Measurements from ENCODE around the gene MBNL2.

The MBNL2 gene

DNA sequence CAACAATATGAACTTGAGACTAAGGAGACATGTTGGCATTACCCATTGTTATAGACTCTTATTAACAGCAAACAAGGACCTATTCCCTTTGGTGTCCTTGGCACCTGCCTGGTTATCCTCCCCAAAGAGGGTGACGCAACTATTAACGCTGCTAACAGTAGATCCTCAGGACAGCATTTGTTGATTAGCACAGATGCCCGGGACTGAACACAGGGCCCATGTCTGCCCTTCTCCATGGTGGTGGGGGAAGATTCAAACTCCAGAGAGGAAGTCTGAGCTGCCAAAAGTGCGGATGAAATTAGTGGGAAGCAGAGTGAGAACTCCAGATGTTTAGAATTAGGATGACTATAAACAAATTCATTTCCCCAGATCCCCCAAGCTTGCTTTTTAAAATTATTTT is 110.6 kb downstream of the MBNL2 start:
- TF ChIP-seq, protein P1, sequence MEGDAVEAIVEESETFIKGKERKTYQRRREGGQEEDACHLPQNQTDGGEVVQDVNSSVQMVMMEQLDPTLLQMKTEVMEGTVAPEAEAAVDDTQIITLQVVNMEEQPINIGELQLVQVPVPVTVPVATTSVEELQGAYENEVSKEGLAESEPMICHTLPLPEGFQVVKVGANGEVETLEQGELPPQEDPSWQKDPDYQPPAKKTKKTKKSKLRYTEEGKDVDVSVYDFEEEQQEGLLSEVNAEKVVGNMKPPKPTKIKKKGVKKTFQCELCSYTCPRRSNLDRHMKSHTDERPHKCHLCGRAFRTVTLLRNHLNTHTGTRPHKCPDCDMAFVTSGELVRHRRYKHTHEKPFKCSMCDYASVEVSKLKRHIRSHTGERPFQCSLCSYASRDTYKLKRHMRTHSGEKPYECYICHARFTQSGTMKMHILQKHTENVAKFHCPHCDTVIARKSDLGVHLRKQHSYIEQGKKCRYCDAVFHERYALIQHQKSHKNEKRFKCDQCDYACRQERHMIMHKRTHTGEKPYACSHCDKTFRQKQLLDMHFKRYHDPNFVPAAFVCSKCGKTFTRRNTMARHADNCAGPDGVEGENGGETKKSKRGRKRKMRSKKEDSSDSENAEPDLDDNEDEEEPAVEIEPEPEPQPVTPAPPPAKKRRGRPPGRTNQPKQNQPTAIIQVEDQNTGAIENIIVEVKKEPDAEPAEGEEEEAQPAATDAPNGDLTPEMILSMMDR (IDR thresholded peaks at IDR 0.05; ENCODE audit: low read depth, low read length, missing control alignments), result no peak
- no peak overlapping the region for H3K27ac ChIP-seq
- H3K36me3 ChIP-seq (replicated peaks), result peaks cover 6% of the 10 kb centered on the region
- DNase-seq, result no peak
- no peak overlapping the region for H3K4me3 ChIP-seq (ENCODE audit: low read depth, low read length)
- in situ Hi-C loops (cut with HindIII; ENCODE audit: low pct_ligation_motif_present, low sequenced_read_pairs), result no loop called here
- H3K27me3 ChIP-seq (replicated peaks), result no peaks in the 10 kb centered on the region

DNA sequence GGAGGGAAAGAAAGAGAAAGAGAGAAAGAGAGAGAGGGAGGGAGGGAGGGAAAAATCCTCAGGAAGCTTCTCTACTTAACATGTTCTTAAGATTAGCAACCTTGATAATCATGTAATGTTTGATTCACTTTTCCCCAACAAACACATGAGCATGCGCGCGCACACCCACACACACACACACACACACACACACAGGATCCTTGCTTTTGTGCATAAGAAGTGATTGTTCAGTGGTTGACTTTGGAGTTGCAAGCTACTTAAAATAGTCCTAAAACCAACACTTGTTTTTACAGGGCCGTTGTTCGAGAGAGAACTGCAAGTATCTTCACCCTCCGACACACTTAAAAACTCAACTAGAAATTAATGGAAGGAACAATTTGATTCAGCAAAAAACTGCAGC is 111.8 kb downstream of the MBNL2 start:
- in situ Hi-C loops (cut with HindIII; ENCODE audit: low pct_ligation_motif_present, low sequenced_read_pairs), result no loop called here
- TF ChIP-seq, protein P1 (IDR thresholded peaks at IDR 0.05; ENCODE audit: low read depth, low read length, missing control alignments), result peak; percentile 18
- H3K36me3 ChIP-seq (replicated peaks), result peaks cover 10% of the 10 kb centered on the region
- no peak overlapping the region for H3K27ac ChIP-seq
- H3K27me3 ChIP-seq (replicated peaks), result no peaks in the 10 kb centered on the region
- DNase-seq, result no peak
- H3K4me3 ChIP-seq (ENCODE audit: low read depth, low read length), result no peak overlapping the region

DNA sequence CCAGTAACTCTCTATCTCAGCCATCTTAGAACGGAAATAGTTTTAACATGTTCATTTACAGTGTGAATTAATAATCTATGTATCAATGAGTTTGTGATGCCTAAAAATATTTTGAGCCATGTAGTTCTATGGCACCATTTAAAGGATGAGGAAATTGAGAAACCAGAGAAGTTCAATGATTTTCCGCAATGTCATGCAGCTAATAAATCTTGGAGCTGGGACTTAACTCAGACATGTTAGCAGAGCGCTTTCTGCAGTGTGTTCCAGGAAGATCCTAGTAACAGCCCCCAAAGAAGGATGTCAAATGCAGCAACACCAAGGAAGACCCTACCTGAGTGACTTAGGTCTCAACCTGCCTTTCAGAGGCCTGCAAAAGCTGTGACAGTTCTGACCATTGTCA is 112.6 kb downstream of the MBNL2 start:
- no peaks in the 10 kb centered on the region for H3K27me3 ChIP-seq (replicated peaks)
- peaks cover 10% of the 10 kb centered on the region for H3K36me3 ChIP-seq (replicated peaks)
- no peak for DNase-seq
- TF ChIP-seq, protein P1 (IDR thresholded peaks at IDR 0.05; ENCODE audit: low read depth, low read length, missing control alignments), result no peak
- H3K27ac ChIP-seq, result no peak overlapping the region
- in situ Hi-C loops (cut with HindIII; ENCODE audit: low pct_ligation_motif_present, low sequenced_read_pairs), result no loop called here
- no peak overlapping the region for H3K4me3 ChIP-seq (ENCODE audit: low read depth, low read length)

DNA sequence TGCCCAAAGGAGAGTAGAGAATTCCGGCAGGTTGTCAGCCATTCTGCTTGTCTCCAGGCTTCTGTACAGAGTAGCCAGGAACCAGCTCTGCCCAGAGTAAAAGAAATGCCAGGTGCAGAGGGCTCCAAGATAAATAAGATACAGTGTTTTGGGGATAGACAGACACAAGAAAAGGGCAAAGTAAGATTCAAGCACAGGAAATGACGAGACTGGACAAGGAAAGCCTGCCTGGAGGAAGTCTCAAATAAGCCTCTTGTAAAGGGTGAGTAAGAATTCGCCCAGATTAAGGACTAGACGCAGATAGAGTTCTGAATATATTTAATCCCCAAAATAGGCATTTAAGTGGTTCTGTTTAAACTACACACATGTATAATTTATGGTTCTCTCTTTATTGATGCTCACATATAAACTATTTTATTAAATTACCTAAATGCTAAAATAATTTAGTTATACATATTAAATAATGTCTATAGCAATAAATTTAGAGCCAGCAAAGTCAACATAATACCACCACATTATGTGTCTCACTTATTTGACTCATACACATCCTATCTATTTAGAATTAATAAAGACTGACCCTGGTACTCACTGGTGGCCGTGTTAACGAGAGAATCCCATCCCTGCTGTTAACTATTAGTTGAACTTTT is 113.5 kb downstream of the MBNL2 start:
- TF ChIP-seq, protein P1 (IDR thresholded peaks at IDR 0.05; ENCODE audit: low read depth, low read length, missing control alignments), result no peak
- in situ Hi-C loops (cut with HindIII; ENCODE audit: low pct_ligation_motif_present, low sequenced_read_pairs), result no loop called here
- Histone ChIP-seq H3K27me3 (replicated peaks) (no peaks in the 10 kb centered on the region), H3K36me3 (replicated peaks) (peaks cover 10% of the 10 kb centered on the region), H3K27ac (no peak overlapping the region), H3K4me3 (ENCODE audit: low read depth, low read length) (no peak overlapping the region)
- DNase-seq, result no peak

DNA sequence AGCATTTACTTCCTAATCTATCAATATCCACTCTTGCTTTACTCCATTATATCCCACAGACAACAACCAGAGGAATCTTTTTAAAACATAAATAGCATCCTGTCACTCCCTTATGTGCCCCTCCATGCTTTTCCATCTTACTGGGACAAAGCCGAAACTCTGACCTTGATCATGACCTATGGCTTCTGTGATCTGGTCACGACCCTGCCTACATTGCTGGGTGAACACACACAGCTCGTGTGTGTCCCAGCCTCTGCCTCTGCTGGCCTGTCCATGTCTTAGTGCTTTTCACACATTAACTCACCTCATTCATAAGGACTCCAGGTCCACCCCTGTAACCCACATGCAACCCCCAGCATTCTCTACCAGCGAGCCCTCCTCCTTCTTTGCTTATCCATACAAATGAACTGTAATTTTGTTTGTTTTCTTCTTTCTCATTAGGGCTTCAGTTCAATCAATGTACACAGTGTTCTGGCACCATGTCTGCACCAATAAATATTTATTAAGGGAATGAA is 115.9 kb downstream of the MBNL2 start:
- Histone ChIP-seq H3K36me3 (replicated peaks) (peaks cover 12% of the 10 kb centered on the region), H3K27ac (no peak overlapping the region), H3K27me3 (replicated peaks) (no peaks in the 10 kb centered on the region), H3K4me3 (ENCODE audit: low read depth, low read length) (no peak overlapping the region)
- in situ Hi-C loops (cut with HindIII; ENCODE audit: low pct_ligation_motif_present, low sequenced_read_pairs), result no loop called here
- TF ChIP-seq, protein P1 (IDR thresholded peaks at IDR 0.05; ENCODE audit: low read depth, low read length, missing control alignments), result no peak
- DNase-seq, result no peak

DNA sequence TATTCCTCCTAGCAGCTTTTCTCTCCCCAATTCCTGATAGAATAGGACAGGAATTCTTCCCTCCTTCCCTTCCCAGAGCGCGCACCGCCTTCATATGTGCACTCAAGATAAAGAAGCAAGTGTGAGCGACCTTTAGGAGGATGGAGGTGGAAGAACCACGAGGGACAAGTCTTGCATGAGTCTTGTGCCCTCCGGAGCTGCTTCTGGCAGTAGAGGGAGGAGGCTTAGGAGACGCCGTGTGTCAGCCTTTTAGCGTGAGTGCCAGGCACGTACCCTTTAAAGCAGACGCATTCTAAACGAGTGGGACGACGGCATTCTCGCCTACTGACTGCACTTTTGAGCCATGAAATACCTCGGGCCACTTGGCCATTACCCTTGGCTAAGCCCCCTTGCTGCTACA is 116.4 kb downstream of the MBNL2 start:
- H3K27ac ChIP-seq, result no peak overlapping the region
- TF ChIP-seq, protein P1 (IDR thresholded peaks at IDR 0.05; ENCODE audit: low read depth, low read length, missing control alignments), result no peak

More for the DNA sequence above, 116.4 kb downstream of the MBNL2 start:
- no peak for DNase-seq
- H3K36me3 ChIP-seq (replicated peaks), result peaks cover 18% of the 10 kb centered on the region
- H3K4me3 ChIP-seq (ENCODE audit: low read depth, low read length), result no peak overlapping the region
- no peaks in the 10 kb centered on the region for H3K27me3 ChIP-seq (replicated peaks)
- in situ Hi-C loops (cut with HindIII; ENCODE audit: low pct_ligation_motif_present, low sequenced_read_pairs), result no loop called here

Measured in brain microvascular endothelial cell (primary cell).